HCT116 (cell line): Measurements from ENCODE around the gene ZNF507. TPM values are rescaled to one million over a fixed set of nuclear protein-coding genes. Genes with fewer than 3 reads are reported as not detected.

Source experiments
- ATAC-seq: fragments of 200-7000 bp; cut with Tn5 transposase; 2 replicates; pipeline ENCODE4 v1.9.1; 2020; ENCODE audit warnings: mild to moderate bottlenecking, moderate library complexity
- BruUV-seq: library from RNA; stranded (reverse); fragments of 400-500 nt; replicated peaks from 2 replicates; lab custom pipeline; 2021; lab: Mats Ljungman, UMichigan
- CTCF ChIA-PET: fragments of 300-600 bp; sonication (Branson Sonifier 250); formaldehyde crosslinking; loops from one replicate; lab custom pipeline; 2021; ENCODE audit warnings: antibody characterized with exemption; lab: Charles Lee
- POLR2A ChIA-PET: fragments of 300-600, 350-600 bp; sonication (Branson Sonifier 250); formaldehyde crosslinking; loops from one replicate; lab custom pipeline; 2021; ENCODE audit warnings: antibody characterized with exemption; lab: Charles Lee
- RAD21 ChIA-PET, 2 experiments: fragments of 300-600 bp; sonication (Branson Sonifier 250); formaldehyde crosslinking; loops; one replicate each; lab custom pipeline; 2023; ENCODE audit warnings: low total read pairs in 2 of 2; ENCODE audit not compliant: uncharacterized antibody in 2 of 2, unreplicated experiment in 2 of 2, low non-redundant PET in 1 of 2; lab: Charles Lee
- DNase-seq: peaks from one replicate; pipeline ENCODE4 v3.0.0-alpha.2; 2010; ENCODE audit warnings: low read depth, low spot score
- H2AFZ ChIP-seq: fragments of 200-600 bp; shearing (Covaris generic), sonication (generic); 2 replicates; pipeline ENCODE4 v1.6.1; 2017; ENCODE audit warnings: low read depth, mixed run types, mixed read lengths, antibody characterized with exemption, low read length; ENCODE audit not compliant: poor library complexity, severe bottlenecking
- H3K27ac ChIP-seq: 2 replicates; pipeline ENCODE4 v1.5.1; 2012; ENCODE audit warnings: low read depth, low read length
- H3K27me3 ChIP-seq: fragments of 200-600 bp; sonication (generic); 2 replicates; pipeline ENCODE4 v1.6.1; 2016; ENCODE audit warnings: mixed run types, low read length, mixed read lengths; ENCODE audit not compliant: insufficient read depth
- H3K36me3 ChIP-seq, 2 experiments: fragments of 200-500 bp in 1 of 2; fragments of 200-600 bp in 1 of 2; sonication (Bioruptor generic) in 1 of 2; sonication (generic) in 1 of 2; 2 replicates each; pipeline versions ENCODE4 v1.5.1 to v1.6.1; 2014 to 2016; ENCODE audit warnings: low read length in 2 of 2, inconsistent platforms in 1 of 2, mixed read lengths in 1 of 2, mixed run types in 1 of 2; ENCODE audit not compliant: insufficient read depth in 2 of 2, control insufficient read depth in 1 of 2
- H3K4me1 ChIP-seq, 2 experiments: fragments of 200-600 bp in 1 of 2; sonication (generic) in 1 of 2; 2 replicates each; pipeline versions ENCODE4 v1.5.1 to v1.6.1; 2012 to 2017; ENCODE audit warnings: low read length in 2 of 2, inconsistent platforms in 1 of 2, mild to moderate bottlenecking in 1 of 2, mixed read lengths in 1 of 2, mixed run types in 1 of 2, moderate library complexity in 1 of 2; ENCODE audit not compliant: insufficient read depth in 2 of 2, control insufficient read depth in 1 of 2
- H3K4me2 ChIP-seq: fragments of 200-600 bp; sonication (generic); 2 replicates; pipeline ENCODE4 v1.6.1; 2017; ENCODE audit warnings: mixed run types, low read length, mixed read lengths
- H3K4me3 ChIP-seq, 2 experiments: fragments of 200-600 bp in 1 of 2; sonication (generic) in 1 of 2; replicated peaks in 1 of 2; 2 replicates each; pipeline ENCODE4 v1.5.1; 2011 to 2016; ENCODE audit warnings: low read length in 2 of 2, control low read depth in 1 of 2, low read depth in 1 of 2, mild to moderate bottlenecking in 1 of 2, mixed read lengths in 1 of 2, mixed run types in 1 of 2
- H3K79me2 ChIP-seq: fragments of 200-600 bp; sonication (generic); 2 replicates; pipeline ENCODE4 v1.6.1; 2017; ENCODE audit warnings: mild to moderate bottlenecking, mixed run types, low read length, moderate library complexity, mixed read lengths; ENCODE audit not compliant: insufficient read depth
- H3K9ac ChIP-seq: fragments of 200-600 bp; sonication (generic); 2 replicates; pipeline ENCODE4 v1.6.1; 2016; ENCODE audit warnings: low read length, mixed read lengths
- H3K9me2 ChIP-seq: fragments of 200-600 bp; sonication (generic), shearing (Covaris generic); 2 replicates; pipeline ENCODE4 v1.6.1; 2017; ENCODE audit warnings: mixed run types, mild to moderate bottlenecking, moderate library complexity; ENCODE audit not compliant: insufficient read depth
- H3K9me3 ChIP-seq, 2 experiments: fragments of 200-500 bp in 1 of 2; fragments of 200-600 bp in 1 of 2; sonication (Bioruptor generic) in 1 of 2; sonication (generic) in 1 of 2; 2 replicates each; pipeline ENCODE4 v1.6.1; 2014 to 2017; ENCODE audit warnings: low read length in 2 of 2, mixed read lengths in 2 of 2, inconsistent platforms in 1 of 2, low read depth in 1 of 2, mild to moderate bottlenecking in 1 of 2, mixed run types in 1 of 2, moderate library complexity in 1 of 2; ENCODE audit not compliant: control insufficient read depth in 1 of 2, insufficient read depth in 1 of 2
- H4K20me1 ChIP-seq: fragments of 200-600 bp; sonication (generic), shearing (Covaris generic); 2 replicates; pipeline ENCODE4 v1.6.1; 2017; ENCODE audit warnings: mixed run types, mild to moderate bottlenecking, moderate library complexity; ENCODE audit not compliant: insufficient read depth
- CBX3 ChIP-seq: IDR thresholded peaks from 2 replicates; pipeline ENCODE4 v1.6.1; 2012; ENCODE audit warnings: low read depth
- EGR1 ChIP-seq: IDR thresholded peaks from 2 replicates; pipeline ENCODE4 v1.6.1; 2012; ENCODE audit warnings: low read depth
- ELF1 ChIP-seq: IDR thresholded peaks from 2 replicates; pipeline ENCODE4 v1.6.1; 2012; ENCODE audit warnings: low read depth, borderline replicate concordance
- EZH2 ChIP-seq: fragments of 200-600 bp; sonication (generic); IDR thresholded peaks from 2 replicates; pipeline ENCODE4 v1.6.1; 2017; ENCODE audit warnings: antibody characterized with exemption, mixed run types
- EZH2phosphoT487 ChIP-seq: fragments of 200-600 bp; IDR thresholded peaks from 2 replicates; pipeline ENCODE4 v1.6.1; 2018; ENCODE audit warnings: antibody characterized with exemption, borderline replicate concordance
- JUND ChIP-seq: IDR thresholded peaks from 2 replicates; pipeline ENCODE4 v1.6.1; 2012
- POLR2AphosphoS5 ChIP-seq: IDR thresholded peaks from 2 replicates; pipeline ENCODE4 v1.6.1; 2011; ENCODE audit warnings: mild to moderate bottlenecking, low read depth, low read length, moderate library complexity
- SIN3A ChIP-seq: IDR thresholded peaks from 2 replicates; pipeline ENCODE4 v1.6.1; 2012; ENCODE audit warnings: low read depth
- SP1 ChIP-seq: IDR thresholded peaks from 2 replicates; pipeline ENCODE4 v1.6.1; 2012; ENCODE audit warnings: low read depth
- SRF ChIP-seq: IDR thresholded peaks from 2 replicates; pipeline ENCODE4 v1.6.1; 2012; ENCODE audit warnings: low read depth
- TCF7L2 ChIP-seq: IDR thresholded peaks from 2 replicates; pipeline ENCODE4 v1.7.0; 2011; ENCODE audit warnings: borderline replicate concordance, inconsistent platforms; ENCODE audit not compliant: insufficient read depth, insufficient read length; ENCODE audit errors: extremely low read depth
- ZFX ChIP-seq: fragments of 450-650 bp; IDR thresholded peaks from 2 replicates; pipeline ENCODE4 v1.6.1; 2017
- ZNF274 ChIP-seq: fragments of 200-500 bp; sonication (Bioruptor generic); IDR thresholded peaks from 2 replicates; pipeline ENCODE4 v1.6.1; 2014; ENCODE audit warnings: mild to moderate bottlenecking, low read depth, low read length, inconsistent platforms
- intact Hi-C: fragments of 100-400 bp; cut with micrococcal nuclease; formaldehyde crosslinking; loops from 2 replicates; pipeline ENCODE4 v1.10.0; 2022
- total RNA-seq: library from RNA; stranded (reverse); gene quantifications from one replicate; pipeline ENCODE4 v1.2.1, GENCODE V29; 2021; ENCODE audit not compliant: unreplicated experiment
- TF ChIP-seq, protein P1 (sequence below), 3 experiments: fragments of 200-600 bp in 1 of 3; sonication (generic) in 1 of 3; IDR thresholded peaks in 2 of 3; conservative IDR thresholded peaks in 1 of 3; 2 replicates each; pipeline ENCODE4 v1.5.1; 2012 to 2017; ENCODE audit warnings: low read depth in 2 of 3, low read length in 2 of 3, antibody characterized with exemption in 1 of 3, borderline replicate concordance in 1 of 3, control low read depth in 1 of 3, mild to moderate bottlenecking in 1 of 3, mixed read lengths in 1 of 3, mixed run types in 1 of 3, moderate library complexity in 1 of 3; ENCODE audit not compliant: insufficient read depth in 1 of 3
- TF ChIP-seq, protein P2 (sequence below): IDR thresholded peaks from 2 replicates; pipeline ENCODE4 v1.6.1; 2012
- TF ChIP-seq, protein P3 (sequence below): IDR thresholded peaks from 2 replicates; pipeline ENCODE4 v1.6.1; 2012
- TF ChIP-seq, protein P4 (sequence below): IDR thresholded peaks from 2 replicates; pipeline ENCODE4 v1.6.1; 2011; ENCODE audit warnings: mild to moderate bottlenecking, low read length, moderate library complexity; ENCODE audit not compliant: insufficient replicate concordance; ENCODE audit errors: extremely low read depth

ZNF507 gene
- total RNA-seq, 1 experiment from 2014 or later: 27.4 TPM

DNA sequence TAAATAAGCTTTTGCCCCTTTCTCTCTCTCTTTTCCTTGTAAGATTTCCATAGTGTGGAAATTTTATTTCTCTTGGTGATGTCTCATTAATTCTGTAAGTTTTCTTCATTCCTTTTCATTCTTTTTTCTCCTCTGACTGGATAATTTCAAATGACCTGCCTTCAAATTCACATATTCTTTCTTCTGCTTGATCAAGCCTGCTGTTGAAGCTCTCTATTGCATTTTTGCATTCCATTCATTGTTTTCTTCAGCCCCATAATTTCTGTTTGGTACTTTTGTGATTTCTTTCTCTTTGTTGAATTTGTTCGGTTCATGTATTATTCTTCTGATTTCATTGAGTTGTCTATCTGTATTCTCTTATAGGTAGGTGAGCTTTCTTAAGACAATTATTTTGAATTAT is 42.2 kb upstream of the ZNF507 start (continued):
- TF ChIP-seq, protein P1, sequence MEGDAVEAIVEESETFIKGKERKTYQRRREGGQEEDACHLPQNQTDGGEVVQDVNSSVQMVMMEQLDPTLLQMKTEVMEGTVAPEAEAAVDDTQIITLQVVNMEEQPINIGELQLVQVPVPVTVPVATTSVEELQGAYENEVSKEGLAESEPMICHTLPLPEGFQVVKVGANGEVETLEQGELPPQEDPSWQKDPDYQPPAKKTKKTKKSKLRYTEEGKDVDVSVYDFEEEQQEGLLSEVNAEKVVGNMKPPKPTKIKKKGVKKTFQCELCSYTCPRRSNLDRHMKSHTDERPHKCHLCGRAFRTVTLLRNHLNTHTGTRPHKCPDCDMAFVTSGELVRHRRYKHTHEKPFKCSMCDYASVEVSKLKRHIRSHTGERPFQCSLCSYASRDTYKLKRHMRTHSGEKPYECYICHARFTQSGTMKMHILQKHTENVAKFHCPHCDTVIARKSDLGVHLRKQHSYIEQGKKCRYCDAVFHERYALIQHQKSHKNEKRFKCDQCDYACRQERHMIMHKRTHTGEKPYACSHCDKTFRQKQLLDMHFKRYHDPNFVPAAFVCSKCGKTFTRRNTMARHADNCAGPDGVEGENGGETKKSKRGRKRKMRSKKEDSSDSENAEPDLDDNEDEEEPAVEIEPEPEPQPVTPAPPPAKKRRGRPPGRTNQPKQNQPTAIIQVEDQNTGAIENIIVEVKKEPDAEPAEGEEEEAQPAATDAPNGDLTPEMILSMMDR (IDR thresholded peaks at IDR 0.05 in 2 of 3, conservative IDR thresholded peaks at IDR 0.05 in 1 of 3; ENCODE audit: borderline replicate concordance in 1 of 3, insufficient read depth in 1 of 3, low read depth in 2 of 3, low read length in 2 of 3): no peak
- TF ChIP-seq EZH2phosphoT487 (no peak), SP1 (no peak), CBX3 (no peak), SIN3A (no peak), ZFX (no peak), EGR1 (no peak)

DNA sequence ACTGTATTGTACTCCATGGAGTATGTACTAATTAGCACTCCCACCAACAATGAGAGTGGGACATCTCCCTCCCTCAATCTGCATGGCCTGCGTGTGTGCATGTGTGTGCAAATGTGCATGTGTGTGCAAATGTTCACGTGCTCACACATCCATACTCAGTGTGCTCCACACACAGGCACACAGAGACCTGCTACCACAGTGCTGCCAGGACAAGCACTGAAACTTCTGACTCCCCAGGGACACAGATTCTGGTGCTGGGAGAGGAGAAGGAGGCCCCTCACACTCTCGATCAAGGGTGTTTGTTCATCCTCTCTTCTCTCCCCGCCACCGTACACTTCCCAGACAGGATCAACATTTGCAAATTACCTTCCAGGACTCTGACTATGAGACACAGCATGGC is 37.8 kb upstream of the ZNF507 start:
- Histone ChIP-seq H4K20me1 (no peaks in the 10 kb centered on the region), H3K27ac (no peak overlapping the region), H3K4me1 (no peaks in the 10 kb centered on the region), H3K9ac (no peak overlapping the region), H2AFZ (no peak overlapping the region), H3K9me3 (no peaks in the 10 kb centered on the region), H3K27me3 (no peaks in the 10 kb centered on the region), H3K36me3 (no peaks in the 10 kb centered on the region), H3K79me2 (no peaks in the 10 kb centered on the region), H3K9me2 (no peaks in the 10 kb centered on the region), H3K4me3 (no peak overlapping the region), H3K4me2 (no peak overlapping the region)
- no TSS peak for BruUV-seq
- ChIA-PET POLR2A (no interaction called here), RAD21 (no interaction called here), CTCF (no interaction called here)
- DNase-seq (no peak), ATAC-seq (no peak)
- TF ChIP-seq EZH2 (no peak), SP1 (no peak), ELF1 (no peak), SRF (no peak), JUND (no peak), TCF7L2 (no peak), ZNF274 (no peak), EZH2phosphoT487 (no peak), SIN3A (no peak), POLR2AphosphoS5 (no peak)
- TF ChIP-seq, protein P2, sequence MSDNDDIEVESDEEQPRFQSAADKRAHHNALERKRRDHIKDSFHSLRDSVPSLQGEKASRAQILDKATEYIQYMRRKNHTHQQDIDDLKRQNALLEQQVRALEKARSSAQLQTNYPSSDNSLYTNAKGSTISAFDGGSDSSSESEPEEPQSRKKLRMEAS: no peak
- TF ChIP-seq, protein P3, sequence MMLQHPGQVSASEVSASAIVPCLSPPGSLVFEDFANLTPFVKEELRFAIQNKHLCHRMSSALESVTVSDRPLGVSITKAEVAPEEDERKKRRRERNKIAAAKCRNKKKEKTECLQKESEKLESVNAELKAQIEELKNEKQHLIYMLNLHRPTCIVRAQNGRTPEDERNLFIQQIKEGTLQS: no peak
- TF ChIP-seq, protein P1 (IDR thresholded peaks at IDR 0.05 in 2 of 3, conservative IDR thresholded peaks at IDR 0.05 in 1 of 3; ENCODE audit: borderline replicate concordance in 1 of 3, insufficient read depth in 1 of 3, low read depth in 2 of 3, low read length in 2 of 3): no peak
- TF ChIP-seq, protein P4, sequence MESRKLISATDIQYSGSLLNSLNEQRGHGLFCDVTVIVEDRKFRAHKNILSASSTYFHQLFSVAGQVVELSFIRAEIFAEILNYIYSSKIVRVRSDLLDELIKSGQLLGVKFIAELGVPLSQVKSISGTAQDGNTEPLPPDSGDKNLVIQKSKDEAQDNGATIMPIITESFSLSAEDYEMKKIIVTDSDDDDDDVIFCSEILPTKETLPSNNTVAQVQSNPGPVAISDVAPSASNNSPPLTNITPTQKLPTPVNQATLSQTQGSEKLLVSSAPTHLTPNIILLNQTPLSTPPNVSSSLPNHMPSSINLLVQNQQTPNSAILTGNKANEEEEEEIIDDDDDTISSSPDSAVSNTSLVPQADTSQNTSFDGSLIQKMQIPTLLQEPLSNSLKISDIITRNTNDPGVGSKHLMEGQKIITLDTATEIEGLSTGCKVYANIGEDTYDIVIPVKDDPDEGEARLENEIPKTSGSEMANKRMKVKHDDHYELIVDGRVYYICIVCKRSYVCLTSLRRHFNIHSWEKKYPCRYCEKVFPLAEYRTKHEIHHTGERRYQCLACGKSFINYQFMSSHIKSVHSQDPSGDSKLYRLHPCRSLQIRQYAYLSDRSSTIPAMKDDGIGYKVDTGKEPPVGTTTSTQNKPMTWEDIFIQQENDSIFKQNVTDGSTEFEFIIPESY: no peak
- intact Hi-C loops: no loop called here
